Activated CD4-positive, alpha-beta T cell treated with anti-CD3 and anti-CD28 coated beads, Interleukin-2, amount 10 ng/mL, durations not matched to agents 7 days and 5 days (primary cell): Measurements from ENCODE around the gene CCDC88A. TPM values are rescaled to one million over a fixed set of nuclear protein-coding genes. Genes with fewer than 3 reads are reported as not detected.

Source experiments
- CTCF ChIA-PET: fragments of 350-600 bp; sonication (Branson Sonifier 250); formaldehyde crosslinking; loops from one replicate; lab custom pipeline; 2021; ENCODE audit warnings: antibody characterized with exemption; lab: Charles Lee
- POLR2A ChIA-PET: fragments of 350-600 bp; sonication (Branson Sonifier 250); formaldehyde crosslinking; loops from one replicate; lab custom pipeline; 2021; ENCODE audit warnings: antibody characterized with exemption; lab: Charles Lee
- DNase-seq: peaks from one replicate; pipeline ENCODE4 v3.0.0-alpha.2; 2020
- H3K27ac Mint-ChIP-seq: one replicate; pipeline ENCODE4 v1.8.0; 2021; ENCODE audit warnings: mild to moderate bottlenecking, moderate library complexity, mixed read lengths
- H3K27me3 Mint-ChIP-seq: one replicate; pipeline ENCODE4 v1.8.0; 2021; ENCODE audit warnings: mixed read lengths
- H3K36me3 Mint-ChIP-seq: one replicate; pipeline ENCODE4 v1.8.0; 2021; ENCODE audit warnings: low read depth, mixed read lengths
- H3K4me1 Mint-ChIP-seq: one replicate; pipeline ENCODE4 v1.8.0; 2021; ENCODE audit warnings: mixed read lengths
- H3K4me3 Mint-ChIP-seq: one replicate; pipeline ENCODE4 v1.8.0; 2021; ENCODE audit warnings: mild to moderate bottlenecking, moderate library complexity, mixed read lengths
- H3K9me3 Mint-ChIP-seq: one replicate; pipeline ENCODE4 v1.8.0; 2021; ENCODE audit warnings: mixed read lengths
- total RNA-seq, 2 experiments: library from RNA; stranded (reverse); gene quantifications; one replicate each; pipeline ENCODE4 v1.2.3, GENCODE V29; 2021

Gene CCDC88A
- total RNA-seq, 2 experiments from 2014 or later: 7.8 to 9.5 TPM

DNA sequence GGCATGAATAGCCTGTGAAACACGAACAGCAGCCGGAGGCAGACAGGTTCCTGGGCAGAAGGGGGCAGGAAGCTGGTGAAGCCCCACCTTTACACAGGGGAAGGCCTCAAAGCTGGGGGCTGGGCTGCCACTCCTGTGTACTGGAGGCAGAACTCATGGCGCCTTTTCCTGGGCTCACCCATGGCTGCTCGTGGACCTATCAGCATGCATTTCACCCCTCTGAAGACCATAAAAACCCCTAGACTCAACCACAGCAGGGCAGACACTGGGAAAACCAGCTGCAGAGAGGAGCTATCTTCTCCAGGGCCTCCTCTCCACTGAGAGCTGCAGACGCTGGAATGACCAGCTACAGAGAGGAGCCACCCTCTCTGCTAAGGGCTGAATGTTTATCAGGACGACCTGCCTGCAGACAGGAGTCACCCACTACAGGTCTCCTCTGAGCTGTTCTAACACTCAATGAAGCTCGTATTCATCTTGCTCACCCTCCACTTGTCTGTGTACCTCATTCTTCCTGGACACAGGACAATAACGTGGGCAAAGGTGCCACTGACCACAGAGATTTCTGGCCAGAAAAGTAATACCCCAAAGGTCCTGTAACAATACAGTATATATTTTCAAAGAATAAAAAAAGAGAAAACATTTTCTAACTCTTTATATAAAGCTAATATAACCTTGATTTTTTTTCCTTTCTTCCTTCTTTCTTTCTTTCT is 18.9 kb upstream of the CCDC88A start:
- ChIA-PET POLR2A (no interaction called here), CTCF (interaction anchor here (0.7 to 1.3 kb wide), 3 partner anchors 8 to 20 kb away, joined by 3 read pairs; no protein-coding TSS in a partner anchor)
- H3K9me3 Mint-ChIP-seq: no peaks in the 10 kb centered on the region
- DNase-seq: no peak
- H3K27ac Mint-ChIP-seq: no peak overlapping the region
- H3K4me3 Mint-ChIP-seq: no peak overlapping the region
- H3K36me3 Mint-ChIP-seq: no peaks in the 10 kb centered on the region
- H3K27me3 Mint-ChIP-seq: no peaks in the 10 kb centered on the region
- H3K4me1 Mint-ChIP-seq: no peaks in the 10 kb centered on the region

DNA sequence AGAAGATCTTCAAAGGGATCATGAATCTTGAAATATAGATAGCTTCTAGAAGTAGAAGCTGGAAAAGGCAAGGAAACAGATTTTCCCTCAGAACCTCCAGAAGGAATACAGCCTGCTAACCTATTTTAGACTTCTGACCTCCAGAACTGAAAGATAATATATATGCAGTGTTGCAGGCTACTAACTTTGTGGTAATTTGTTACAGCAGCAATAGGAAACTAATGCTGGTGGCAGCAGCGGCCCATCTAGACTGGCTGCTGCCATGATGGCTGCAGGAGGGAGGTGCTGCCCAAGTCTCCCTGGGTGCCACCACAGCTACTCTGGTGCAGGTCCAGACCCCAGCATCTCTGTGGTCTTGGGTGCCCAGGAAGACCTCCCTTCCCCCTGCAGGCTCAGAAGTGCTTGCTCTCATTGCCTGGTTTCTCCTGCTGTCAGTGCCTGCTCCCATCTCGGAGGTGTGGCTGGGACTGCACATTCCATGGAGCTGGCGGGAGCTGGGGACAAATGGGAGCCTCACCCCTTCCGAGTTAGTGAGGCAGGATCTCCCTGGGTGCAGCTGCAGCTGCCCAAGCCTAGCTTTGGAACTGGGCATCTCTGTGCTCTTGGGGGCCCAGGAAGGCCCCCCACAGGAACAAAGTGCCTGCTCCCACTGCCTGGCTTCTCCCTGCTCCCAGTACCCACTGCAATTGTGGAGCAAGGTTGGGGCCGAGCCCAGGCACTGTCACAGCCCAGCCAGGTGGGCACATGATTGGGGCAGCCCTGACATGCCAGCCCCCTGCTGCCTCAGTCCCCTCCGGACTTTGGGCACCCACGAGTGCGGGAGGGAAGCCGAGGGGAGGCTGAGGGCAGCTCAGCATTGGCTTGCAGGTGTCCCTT is 18.1 kb upstream of the CCDC88A start:
- H3K27ac Mint-ChIP-seq: no peak overlapping the region
- H3K9me3 Mint-ChIP-seq: no peaks in the 10 kb centered on the region
- DNase-seq: no peak
- no peaks in the 10 kb centered on the region for H3K36me3 Mint-ChIP-seq
- H3K4me3 Mint-ChIP-seq: no peak overlapping the region
- H3K4me1 Mint-ChIP-seq: no peaks in the 10 kb centered on the region
- H3K27me3 Mint-ChIP-seq: no peaks in the 10 kb centered on the region
- ChIA-PET CTCF (no interaction called here), POLR2A (no interaction called here)

DNA sequence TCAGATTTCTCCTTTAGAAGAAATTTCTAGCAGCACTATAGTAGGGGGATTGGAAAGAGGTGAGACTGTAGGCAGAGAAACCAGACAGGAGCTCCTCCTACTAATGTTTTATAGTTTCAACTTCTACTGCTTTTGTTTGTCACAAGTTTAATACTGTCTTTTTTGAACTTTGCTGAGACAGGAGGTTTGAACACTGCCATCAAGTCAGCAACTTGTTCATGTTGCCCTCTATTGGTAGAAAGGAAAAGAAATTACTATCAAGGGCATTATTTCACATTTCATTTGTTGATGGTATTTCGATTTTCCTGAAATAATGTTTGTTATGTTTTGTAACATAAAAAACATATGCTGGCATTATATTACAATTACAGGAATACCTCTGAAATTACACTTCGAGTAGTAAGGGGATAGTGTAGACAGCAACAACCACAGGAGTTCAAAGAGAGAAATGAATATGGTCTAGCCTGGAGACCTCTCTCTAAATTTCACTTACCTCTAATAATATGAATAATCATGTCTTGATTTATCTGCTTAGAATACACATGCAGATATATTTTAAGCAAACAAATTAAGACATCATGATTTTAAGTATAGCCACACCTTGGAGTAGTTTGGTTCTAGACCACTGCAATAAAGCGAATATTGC is 12.4 kb upstream of the CCDC88A start:
- H3K9me3 Mint-ChIP-seq: no peaks in the 10 kb centered on the region
- ChIA-PET POLR2A (no interaction called here), CTCF (no interaction called here)
- no peak overlapping the region for H3K4me3 Mint-ChIP-seq
- H3K4me1 Mint-ChIP-seq: peaks cover 6% of the 10 kb centered on the region
- peaks cover 3% of the 10 kb centered on the region for H3K27me3 Mint-ChIP-seq
- no peak for DNase-seq
- no peak overlapping the region for H3K27ac Mint-ChIP-seq
- no peaks in the 10 kb centered on the region for H3K36me3 Mint-ChIP-seq

DNA sequence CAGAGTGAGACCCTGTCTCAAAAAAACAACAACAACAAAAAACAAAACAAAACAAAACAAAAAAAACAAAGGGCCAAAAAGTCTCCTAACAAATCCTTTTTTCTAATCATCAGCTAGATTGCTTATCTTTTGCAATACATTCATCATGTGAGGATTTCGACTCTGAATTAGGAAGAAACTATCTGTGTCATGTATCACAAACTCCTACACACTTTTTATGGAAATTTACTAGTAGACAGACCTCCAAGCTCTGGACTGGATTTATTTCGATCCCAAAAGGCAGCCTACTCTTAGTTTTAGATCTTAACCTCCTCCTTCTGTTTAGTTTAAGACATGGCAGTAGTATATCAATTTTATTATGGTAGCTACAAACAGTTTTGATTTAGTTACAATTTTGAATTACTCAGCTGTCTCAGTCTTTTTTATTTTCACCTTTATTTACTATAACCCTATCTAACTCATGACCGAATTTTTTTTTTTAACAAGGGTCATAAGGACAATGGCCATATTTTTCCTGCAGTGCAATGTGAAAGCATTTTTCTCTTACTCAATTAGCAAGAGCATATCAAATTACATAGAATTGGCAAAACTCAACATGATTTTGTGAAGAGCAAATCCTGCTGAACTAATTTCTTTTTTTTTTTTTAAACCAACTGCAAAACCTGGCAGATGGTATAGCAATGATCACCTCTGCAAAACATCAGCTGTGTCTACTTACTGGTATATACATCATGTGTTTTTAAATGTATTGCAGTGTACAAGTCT is 10.7 kb upstream of the CCDC88A start:
- Mint-ChIP-seq H3K27ac (no peak overlapping the region), H3K9me3 (no peaks in the 10 kb centered on the region), H3K4me1 (peaks cover 6% of the 10 kb centered on the region), H3K4me3 (no peak overlapping the region), H3K36me3 (no peaks in the 10 kb centered on the region), H3K27me3 (peaks cover 3% of the 10 kb centered on the region)
- CTCF ChIA-PET: interaction anchor here (0.9 to 1.0 kb wide), 2 partner anchors 9 to 18 kb away, joined by 3 to 6 read pairs; no protein-coding TSS in a partner anchor
- no peak for DNase-seq
- POLR2A ChIA-PET: no interaction called here

DNA sequence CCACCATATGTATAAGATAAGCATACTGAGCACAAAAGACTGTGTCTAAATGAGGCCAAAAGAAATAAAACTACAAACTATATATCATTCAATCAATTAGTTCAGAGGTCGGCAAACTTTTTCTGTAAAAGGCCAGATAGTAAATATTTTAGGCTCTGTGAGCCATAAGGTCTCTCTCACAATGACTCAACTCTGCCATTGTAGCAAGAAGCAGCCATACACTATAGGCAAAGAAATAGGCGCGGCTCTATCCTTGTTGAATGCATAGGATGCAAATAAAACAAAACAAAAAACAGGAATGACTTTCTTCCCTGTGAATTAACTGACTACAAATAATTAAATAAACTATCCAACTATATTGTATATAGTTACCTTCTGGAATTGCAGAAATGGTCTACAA is 8.6 kb upstream of the CCDC88A start:
- H3K4me3 Mint-ChIP-seq: no peak overlapping the region

DNA sequence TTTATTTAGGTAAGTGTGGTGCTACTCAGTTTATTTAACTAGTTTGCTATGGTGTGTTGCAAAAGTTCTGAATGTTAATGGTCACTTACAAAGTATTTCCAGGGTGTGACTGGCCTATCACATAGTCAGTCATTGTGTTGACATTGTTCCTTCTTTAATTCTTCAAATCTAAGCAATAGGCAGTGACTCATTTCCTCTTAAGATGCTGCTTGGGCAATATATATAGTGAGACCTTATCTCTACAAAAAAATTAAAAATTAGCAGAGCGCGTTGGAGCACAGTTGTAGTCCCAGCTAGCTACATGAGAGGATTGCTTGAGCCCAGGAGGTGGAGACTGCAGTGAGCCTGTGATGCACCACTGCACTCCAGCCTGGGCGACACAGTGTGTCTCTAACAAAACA is 5.8 kb upstream of the CCDC88A start:
- POLR2A ChIA-PET: no interaction called here
- H3K9me3 Mint-ChIP-seq: no peaks in the 10 kb centered on the region
- H3K4me3 Mint-ChIP-seq: no peak overlapping the region
- peaks cover 10% of the 10 kb centered on the region for H3K27me3 Mint-ChIP-seq
- H3K36me3 Mint-ChIP-seq: no peaks in the 10 kb centered on the region
- CTCF ChIA-PET: no interaction called here
- no peak for DNase-seq
- H3K4me1 Mint-ChIP-seq: peaks cover 15% of the 10 kb centered on the region
- H3K27ac Mint-ChIP-seq: no peak overlapping the region

More for the DNA sequence above, 8.6 kb upstream of the CCDC88A start:
- H3K9me3 Mint-ChIP-seq: no peaks in the 10 kb centered on the region
- no peak for DNase-seq
- ChIA-PET CTCF (no interaction called here), POLR2A (no interaction called here)
- H3K27me3 Mint-ChIP-seq: peaks cover 8% of the 10 kb centered on the region
- H3K4me1 Mint-ChIP-seq: peaks cover 6% of the 10 kb centered on the region
- H3K27ac Mint-ChIP-seq: no peak overlapping the region
- H3K36me3 Mint-ChIP-seq: no peaks in the 10 kb centered on the region

DNA sequence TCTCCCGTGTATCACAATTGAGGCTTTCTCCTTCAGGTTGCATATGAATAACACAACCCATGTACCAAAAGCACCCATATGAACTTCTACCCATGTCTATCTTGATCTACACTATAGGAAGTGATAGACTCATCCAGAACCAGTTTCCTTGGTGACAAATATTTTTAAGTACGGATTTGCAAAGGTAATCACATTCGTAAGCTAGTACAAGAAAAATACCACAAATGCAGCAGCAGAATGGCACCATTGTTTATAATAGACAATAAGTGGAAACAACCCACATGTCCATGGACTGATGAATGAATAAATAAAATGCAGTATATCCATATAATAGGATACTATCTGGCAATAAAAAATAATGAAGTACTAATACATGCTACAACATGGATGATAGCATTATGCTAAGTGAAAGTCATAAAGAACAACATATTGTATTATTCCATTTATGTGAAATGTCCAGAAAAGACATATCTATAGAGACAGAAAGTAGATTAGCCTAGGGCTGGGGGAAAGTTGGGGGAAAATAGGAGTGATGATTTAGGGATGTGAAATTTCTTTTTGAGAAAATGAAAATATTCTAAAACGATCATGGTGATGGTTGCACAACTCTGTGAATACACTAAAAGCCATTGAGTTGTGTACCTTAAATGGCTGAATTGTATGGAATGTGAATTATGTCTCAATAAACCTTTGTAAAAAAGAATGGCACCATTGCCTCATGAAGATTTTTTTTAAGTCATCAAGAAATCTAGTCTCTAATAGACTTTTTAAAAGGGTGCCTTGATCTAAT is 3.4 kb upstream of the CCDC88A start:
- Mint-ChIP-seq H3K9me3 (no peaks in the 10 kb centered on the region), H3K4me1 (peaks cover 34% of the 10 kb centered on the region), H3K4me3 (no peak overlapping the region), H3K36me3 (no peaks in the 10 kb centered on the region), H3K27me3 (peaks cover 19% of the 10 kb centered on the region), H3K27ac (no peak overlapping the region)
- no peak for DNase-seq
- POLR2A ChIA-PET: no interaction called here
- CTCF ChIA-PET: no interaction called here

DNA sequence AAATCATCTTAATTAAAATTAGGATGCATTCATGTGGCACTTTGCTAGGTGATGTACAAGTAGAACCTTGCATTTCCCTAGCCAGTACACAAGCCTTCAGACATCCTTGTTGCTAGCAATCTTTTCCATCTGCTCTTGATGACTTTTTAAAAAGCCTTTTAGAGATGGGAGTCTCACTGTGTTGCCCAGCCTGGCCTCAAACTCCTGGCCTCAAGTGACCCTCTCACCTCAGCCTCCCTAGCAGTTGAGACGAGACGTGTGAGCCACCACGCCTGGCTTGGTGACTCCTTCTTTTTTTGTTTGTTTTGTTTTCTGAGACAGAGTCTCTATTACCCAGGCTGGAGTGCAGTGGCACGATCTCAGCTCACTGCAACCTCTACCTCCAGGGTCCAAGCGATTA is 1.7 kb upstream of the CCDC88A start:
- peak overlapping the region; percentile 68 for H3K4me3 Mint-ChIP-seq
- no peak overlapping the region for H3K27ac Mint-ChIP-seq
- H3K27me3 Mint-ChIP-seq: peaks cover 19% of the 10 kb centered on the region
- no peaks in the 10 kb centered on the region for H3K9me3 Mint-ChIP-seq
- no peaks in the 10 kb centered on the region for H3K36me3 Mint-ChIP-seq
- CTCF ChIA-PET: interaction anchor here (1.6 kb wide), 1 partner anchor 18 kb away, joined by 3 read pairs; no protein-coding TSS in a partner anchor
- peaks cover 39% of the 10 kb centered on the region for H3K4me1 Mint-ChIP-seq
- DNase-seq: no peak
- POLR2A ChIA-PET: no interaction called here

DNA sequence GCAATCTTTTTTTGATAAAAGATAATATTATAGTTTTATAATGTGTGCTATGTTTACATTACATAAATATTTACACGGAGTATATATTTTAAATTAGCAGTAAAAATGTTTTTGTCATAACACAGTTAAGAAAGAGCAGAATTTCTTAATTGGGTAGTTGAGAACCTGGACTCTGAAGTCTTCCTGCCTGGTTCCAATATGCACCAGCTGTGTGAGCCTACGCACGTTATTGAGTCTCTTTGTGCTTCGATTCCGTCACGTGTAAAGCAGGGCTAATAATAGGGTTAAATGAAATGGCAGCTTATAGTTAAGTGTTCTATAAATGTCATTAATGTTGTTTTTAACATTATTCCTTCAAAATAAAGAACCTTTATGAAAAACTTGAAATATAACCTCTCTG is 1.2 kb upstream of the CCDC88A start:
- DNase-seq: no peak
- ChIA-PET POLR2A (no interaction called here), CTCF (interaction anchor here (1.6 kb wide), 1 partner anchor 18 kb away, joined by 3 read pairs; no protein-coding TSS in a partner anchor)
- Mint-ChIP-seq H3K36me3 (no peaks in the 10 kb centered on the region), H3K27me3 (peaks cover 19% of the 10 kb centered on the region), H3K27ac (peak overlapping the region; percentile 15), H3K9me3 (no peaks in the 10 kb centered on the region), H3K4me1 (peaks cover 39% of the 10 kb centered on the region), H3K4me3 (peak overlapping the region; percentile 88)

DNA sequence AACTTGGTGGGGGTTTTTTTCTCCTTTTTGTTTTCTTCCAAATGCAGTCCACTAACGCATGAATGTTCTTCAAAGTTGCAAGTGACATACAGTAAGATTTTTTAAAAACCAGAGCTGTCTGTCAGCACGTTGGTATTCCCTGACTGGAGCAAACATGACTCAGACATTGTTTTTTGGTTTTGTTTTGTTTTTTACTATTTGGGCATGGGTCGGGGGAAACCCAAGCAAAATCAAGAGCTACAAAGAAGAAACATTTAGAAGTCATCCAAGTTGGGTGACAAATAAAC is 726 bp upstream of the CCDC88A start:
- Mint-ChIP-seq H3K4me1 (peaks cover 42% of the 10 kb centered on the region), H3K4me3 (peak overlapping the region; percentile 88), H3K27ac (peak overlapping the region; percentile 68), H3K36me3 (no peaks in the 10 kb centered on the region), H3K27me3 (peaks cover 19% of the 10 kb centered on the region), H3K9me3 (no peaks in the 10 kb centered on the region)
- POLR2A ChIA-PET: no interaction called here
- DNase-seq: no peak
- CTCF ChIA-PET: interaction anchor here (1.4 to 1.6 kb wide), 2 partner anchors 19 to 188 kb away, joined by 3 read pairs; partner anchors contain the start of gene RPS27A

DNA sequence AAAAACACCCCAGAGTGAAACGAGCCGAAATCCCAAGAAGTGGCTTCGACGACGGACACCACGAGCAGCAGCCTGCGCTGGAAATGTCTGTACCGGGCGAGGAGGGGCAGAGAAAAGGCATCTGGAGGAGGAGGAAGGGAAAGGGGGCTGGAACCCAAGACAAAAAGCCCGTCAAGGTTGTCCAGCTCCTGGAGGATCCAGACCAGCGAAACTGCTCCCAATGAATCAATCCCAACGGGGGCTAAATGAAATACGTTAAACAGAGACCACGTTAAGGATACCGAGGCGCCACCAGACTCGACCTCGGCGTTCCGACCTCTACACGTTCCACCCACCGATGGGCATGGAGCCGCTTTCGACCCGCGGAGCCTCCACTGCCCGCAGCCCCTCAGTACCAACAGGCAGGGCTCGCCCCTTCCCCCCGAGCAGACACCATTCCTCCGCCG is 400 bp downstream of the CCDC88A start:
- DNase-seq: peak; percentile 20
- Mint-ChIP-seq H3K4me1 (peaks cover 42% of the 10 kb centered on the region), H3K4me3 (peak overlapping the region; percentile 88), H3K27ac (peak overlapping the region; percentile 84), H3K27me3 (peaks cover 19% of the 10 kb centered on the region), H3K9me3 (no peaks in the 10 kb centered on the region), H3K36me3 (no peaks in the 10 kb centered on the region)
- CTCF ChIA-PET: interaction anchor here (0.6 to 1.4 kb wide), 4 partner anchors 15 to 187 kb away, joined by 3 to 4 read pairs (median 3); partner anchors contain the start of gene RPS27A
- POLR2A ChIA-PET: no interaction called here
